ENCODE data around the gene TRAM2.

- TF ChIP-seq CTCF (IDR thresholded peaks at IDR 0.05; ENCODE audit: extremely low read depth in 1 of 2, insufficient read depth in 1 of 2, low read depth in 1 of 2, low read length in 2 of 2) (no peak), JUN (IDR thresholded peaks at IDR 0.05; ENCODE audit: borderline replicate concordance, insufficient read depth, insufficient read length, low read depth) (peak; percentile 68), POLR2A (IDR thresholded peaks at IDR 0.05; ENCODE audit: low read depth, low read length) (no peak), FOS (IDR thresholded peaks at IDR 0.05; ENCODE audit: borderline replicate concordance, insufficient read depth, low read length) (peak; percentile 83), MAX (IDR thresholded peaks at IDR 0.05; ENCODE audit: insufficient read depth, insufficient read length) (no peak), EZH2 (IDR thresholded peaks at IDR 0.05; ENCODE audit: borderline replicate concordance, low read depth, low read length, severe bottlenecking) (no peak), MYC (IDR thresholded peaks at IDR 0.05; ENCODE audit: low read depth, low read length) (no peak), POLR2AphosphoS5 (IDR thresholded peaks at IDR 0.05; ENCODE audit: insufficient read depth, low read depth, low read length) (peak; percentile 84), GATA2 (IDR thresholded peaks at IDR 0.05; ENCODE audit: insufficient read depth, insufficient read length, low read depth, low read length) (peak; percentile 96)
Observed at GRCh38 chr6:52489881-52490280, 87.0 kb downstream of the TRAM2 start.

Data from endothelial cell of umbilical vein (primary cell).